Measurements from ENCODE around the gene MCL1.
"Not testable (repeated sequence)": the region's sequence is repeated elsewhere in the genome, so short reads cannot be mapped to it uniquely, and the experiment has no call there.

The MCL1 gene

GRCh38 chr1:150601540-150601939 is 22.1 kb upstream of the MCL1 start:
- no peak for DNase-seq

GRCh38 chr1:150598346-150598745 is 18.9 kb upstream of the MCL1 start:
- DNase-seq = not testable (repeated sequence)

DNA sequence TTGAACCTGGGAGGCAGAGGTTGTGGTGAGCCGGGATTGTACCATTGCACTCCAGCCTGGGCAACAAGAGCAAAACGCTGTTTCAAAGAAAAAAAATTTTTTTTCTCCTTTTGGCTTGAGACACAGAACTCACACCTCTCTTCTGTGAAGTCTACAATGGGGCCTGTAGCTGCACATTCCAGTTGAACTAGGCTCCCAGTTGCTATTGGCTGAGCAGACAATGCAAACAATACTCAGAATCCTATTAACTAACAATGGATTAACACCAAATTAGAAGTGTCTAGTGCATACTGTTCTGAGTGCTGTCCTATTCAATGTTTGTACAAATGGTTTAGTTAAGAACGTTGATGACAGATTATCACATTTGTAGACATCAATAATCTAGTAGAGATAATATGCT is 17.6 kb upstream of the MCL1 start:
- DNase-seq = no peak

- DNase-seq = peak; percentile 94
Measured at GRCh38 chr1:150596095-150596892, 16.9 kb upstream of the MCL1 start.

DNA sequence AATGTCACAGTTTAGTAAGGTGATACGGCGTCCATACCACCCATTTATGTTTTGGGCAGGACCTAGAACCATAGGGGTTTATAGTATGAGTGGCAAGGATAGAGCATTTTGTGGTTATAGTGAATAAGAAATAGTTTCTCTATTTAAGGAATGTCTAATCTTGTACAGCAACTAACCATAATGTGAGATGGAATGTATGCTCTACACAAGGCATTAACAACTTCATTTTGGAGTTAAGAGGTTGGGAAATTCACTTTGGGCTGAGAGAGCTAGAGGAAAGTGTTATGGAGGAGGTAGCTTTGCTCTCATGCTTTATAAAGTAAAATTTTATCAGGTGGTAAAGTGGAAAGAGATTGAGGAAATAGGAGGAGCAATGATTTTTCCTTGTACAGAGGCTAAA is 3.0 kb upstream of the MCL1 start:
- DNase-seq = no peak

GRCh38 chr1:150581962-150582361 is 2.6 kb upstream of the MCL1 start:
- not testable (repeated sequence) for DNase-seq

GRCh38 chr1:150581437-150581836 is 2.0 kb upstream of the MCL1 start:
- DNase-seq = not testable (repeated sequence)

GRCh38 chr1:150580966-150581365 is 1.6 kb upstream of the MCL1 start:
- DNase-seq = not testable (repeated sequence)

DNA sequence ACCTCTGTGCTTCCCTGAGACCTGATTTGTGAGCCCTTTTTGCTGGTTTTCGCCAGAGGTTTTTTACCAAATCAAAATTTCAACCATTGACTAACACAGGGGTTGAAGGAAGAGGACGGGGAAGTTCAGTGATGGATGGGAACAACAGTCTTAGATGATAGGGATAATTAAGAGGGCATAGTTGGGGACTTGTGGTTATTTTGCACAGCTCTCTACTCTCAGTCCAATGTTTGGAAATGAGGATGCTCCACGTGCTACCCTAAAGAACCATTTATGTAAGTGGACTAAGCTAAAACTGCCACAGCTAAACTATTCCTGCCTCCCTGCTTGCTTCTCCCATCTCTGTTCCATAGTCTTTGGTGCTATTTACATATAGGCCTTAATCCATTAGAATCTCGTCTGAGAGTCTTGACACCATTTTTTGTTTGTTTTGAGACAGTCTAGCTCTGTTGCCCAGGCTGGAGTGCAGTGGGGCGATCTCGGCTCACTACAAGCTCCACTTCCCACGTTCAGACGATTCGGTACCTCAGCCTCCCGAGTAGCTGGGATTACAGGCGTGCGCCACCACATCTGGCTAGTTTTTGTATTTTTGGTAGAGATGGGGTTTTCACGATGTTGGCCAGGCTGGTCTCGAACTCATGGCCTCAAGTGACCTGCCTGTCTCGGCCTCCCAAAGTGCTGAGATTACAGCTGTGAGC is 684 bp upstream of the MCL1 start:
- DNase-seq = no peak

- DNase-seq = peak; percentile 98
Measured at GRCh38 chr1:150578272-150579109, 919 bp downstream of the MCL1 start.

DNA sequence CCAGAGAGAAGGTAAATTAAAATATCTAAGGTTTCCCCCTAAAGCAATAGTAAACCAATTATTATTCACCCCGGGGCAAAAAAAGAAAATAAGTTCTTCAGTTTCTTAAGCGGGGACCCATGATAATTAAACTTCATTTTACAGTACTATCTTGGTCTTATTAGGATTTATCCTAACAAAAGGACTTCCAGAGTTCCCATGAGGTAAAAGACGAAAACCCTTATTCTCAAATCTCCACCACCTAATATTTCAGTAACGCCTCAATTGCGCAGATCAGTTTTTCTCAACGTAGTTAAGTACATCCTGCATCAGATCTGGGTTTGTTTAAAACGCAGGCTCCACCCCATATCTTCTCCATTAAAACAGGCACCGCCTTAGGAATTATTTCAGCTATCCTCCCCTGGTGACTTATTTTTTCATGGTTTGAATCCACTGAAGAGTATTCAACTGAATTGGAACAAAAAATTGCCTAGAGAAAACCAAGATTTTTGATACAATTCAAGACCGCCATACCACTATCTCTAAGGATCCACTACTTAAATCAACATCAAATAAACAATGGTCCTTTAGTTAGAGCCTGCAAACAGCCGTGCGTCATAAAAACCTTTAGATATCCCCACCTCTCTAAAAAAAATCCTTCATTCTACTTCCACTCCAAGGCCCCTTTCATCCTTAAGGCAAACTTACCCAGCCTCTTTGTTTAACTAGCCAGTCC is 1.7 kb downstream of the MCL1 start:
- DNase-seq = no peak

- DNase-seq = no peak
Measured at GRCh38 chr1:150576794-150577556, 2.4 kb downstream of the MCL1 start.

- no peak for DNase-seq
Measured at GRCh38 chr1:150576367-150576711, 3.1 kb downstream of the MCL1 start.

GRCh38 chr1:150575518-150576366 is 3.7 kb downstream of the MCL1 start:
- no peak for DNase-seq

DNA sequence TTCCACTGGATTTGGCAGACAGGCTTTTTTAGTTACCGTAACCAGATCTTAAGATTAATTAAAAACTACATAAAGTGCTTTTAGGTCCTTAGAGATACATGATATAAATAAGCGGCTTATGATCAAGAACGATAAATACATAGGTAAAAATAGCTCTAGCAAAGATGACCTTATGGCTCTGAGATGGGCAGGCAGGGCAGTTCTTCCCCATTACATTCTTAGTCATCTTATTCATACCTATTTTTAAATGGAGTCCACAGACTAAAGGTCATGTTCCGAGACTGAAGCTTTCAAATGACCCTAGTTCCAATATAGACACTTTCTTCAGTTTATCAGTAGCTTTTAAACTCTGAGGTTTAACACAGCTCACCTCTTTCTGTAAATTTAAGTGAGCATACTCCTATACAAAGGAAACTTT is 4.3 kb downstream of the MCL1 start:
- DNase-seq = no peak

- no peak for DNase-seq
Measured at GRCh38 chr1:150574260-150575071, 4.9 kb downstream of the MCL1 start.

GRCh38 chr1:150573648-150574071 is 5.8 kb downstream of the MCL1 start:
- not testable (repeated sequence) for DNase-seq

GRCh38 chr1:150572918-150573647 is 6.3 kb downstream of the MCL1 start:
- no peak for DNase-seq

DNA sequence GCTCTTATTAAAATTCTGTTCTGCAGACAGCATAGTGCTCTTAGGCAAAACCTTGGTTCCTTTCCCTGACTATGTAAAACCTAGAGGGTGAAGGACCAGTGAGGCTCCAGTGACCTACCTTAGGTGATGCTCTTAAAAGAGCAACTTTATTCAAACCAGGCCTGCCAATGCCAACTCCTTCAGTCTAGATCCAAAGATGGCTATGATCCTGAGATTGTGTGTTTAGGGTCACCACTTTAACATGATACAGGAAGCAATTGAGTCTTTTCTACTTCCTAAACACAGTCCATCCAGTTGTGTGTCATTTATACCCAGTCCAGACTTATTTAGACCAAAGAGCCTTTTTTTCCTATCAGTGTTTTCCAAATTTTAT is 10.8 kb downstream of the MCL1 start:
- no peak for DNase-seq
